IPS-NIHi7 (cell line): ENCODE results near the gene APEX1.

Experiments
- DNase-seq: peaks from one replicate; pipeline ENCODE4 v3.0.0; 2012; ENCODE audit warnings: mixed read lengths; ENCODE audit errors: extremely low spot score

Gene APEX1

DNA sequence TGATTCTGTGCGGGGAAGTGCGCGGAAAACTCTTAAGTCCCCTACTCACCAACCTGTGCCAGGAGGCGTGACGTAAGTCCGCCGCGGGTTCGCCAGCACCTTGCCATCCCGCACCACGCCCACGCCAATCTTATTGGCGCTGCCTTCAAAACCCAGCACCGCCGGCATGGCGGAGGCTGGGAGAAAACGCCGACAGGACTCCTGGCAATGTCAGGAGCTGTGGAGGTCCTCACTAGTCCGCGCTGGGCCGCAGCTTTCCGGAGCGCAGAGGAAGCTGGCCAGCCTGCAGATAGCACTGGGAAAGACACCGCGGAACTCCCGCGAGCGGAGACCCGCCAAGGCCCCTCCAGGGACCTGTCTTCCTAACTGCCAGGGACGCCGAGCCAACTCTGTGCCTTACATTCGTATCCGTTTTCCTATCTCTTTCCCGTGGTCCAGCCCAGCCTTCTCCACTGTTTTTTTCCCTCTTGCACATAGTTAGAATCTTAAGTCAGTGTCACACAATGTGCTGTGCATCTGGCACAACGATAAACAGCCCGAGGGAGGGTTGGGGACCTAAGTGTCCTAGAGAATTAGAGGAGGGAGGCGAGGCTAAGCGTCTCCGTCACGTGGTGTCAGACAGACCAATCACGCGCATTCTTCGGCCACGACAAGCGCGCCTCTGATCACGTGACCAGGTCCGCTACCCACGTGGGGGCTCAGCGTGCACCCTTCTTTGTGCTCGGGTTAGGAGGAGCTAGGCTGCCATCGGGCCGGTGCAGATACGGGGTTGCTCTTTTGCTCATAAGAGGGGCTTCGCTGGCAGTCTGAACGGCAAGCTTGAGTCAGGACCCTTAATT is at the start of gene APEX1, which contains the start of gene OSGEP:
Gene APEX1 (plus strand): TSS at position 711 of the 839 bp plus-strand sequence. CDS start 420 bp downstream, outside the sequence.
Gene OSGEP (minus strand): TSS at position 297 of the 839 bp plus-strand sequence. CDS start 129 bp downstream, at position 168.
- DNase-seq: peak; percentile 96

DNA sequence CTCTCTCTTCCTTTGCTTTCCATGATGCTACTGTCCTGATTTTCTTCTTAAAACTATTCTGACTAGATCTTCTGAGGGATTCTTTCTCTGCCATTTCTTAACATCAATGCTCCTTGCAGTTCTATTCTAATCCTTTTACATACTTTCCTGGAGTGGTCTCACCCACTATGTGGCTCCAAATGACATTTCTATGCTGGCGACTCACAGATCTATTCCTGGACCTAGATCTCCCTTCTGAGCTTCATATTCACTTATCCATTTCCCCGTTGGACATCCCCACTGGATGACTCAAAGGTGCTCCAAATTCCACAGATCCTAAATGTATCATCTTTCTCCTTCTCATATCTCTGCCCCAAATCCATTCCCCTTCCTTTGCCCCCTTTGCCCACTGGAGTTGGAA is 45.8 kb upstream of the APEX1 start:
- DNase-seq: no peak

DNA sequence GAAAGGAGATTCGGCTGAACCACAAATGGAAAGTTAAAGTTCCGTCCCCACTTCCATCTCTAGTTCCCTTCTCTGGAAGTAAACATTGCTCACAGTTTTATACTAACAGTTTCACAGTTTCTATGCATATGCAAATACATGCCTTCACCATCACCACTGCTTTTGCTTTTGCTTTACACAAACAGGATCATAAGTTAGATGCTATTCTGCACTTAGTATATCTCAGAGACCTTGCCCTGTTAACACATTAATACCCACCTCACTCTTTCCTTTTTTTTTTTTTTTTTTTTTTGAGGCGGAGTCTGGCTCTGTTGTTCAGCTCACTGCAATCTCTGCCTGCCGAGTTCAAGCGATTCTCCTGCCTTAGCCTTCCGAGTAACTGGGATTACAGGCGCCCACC is 42.6 kb upstream of the APEX1 start:
- DNase-seq: no peak

DNA sequence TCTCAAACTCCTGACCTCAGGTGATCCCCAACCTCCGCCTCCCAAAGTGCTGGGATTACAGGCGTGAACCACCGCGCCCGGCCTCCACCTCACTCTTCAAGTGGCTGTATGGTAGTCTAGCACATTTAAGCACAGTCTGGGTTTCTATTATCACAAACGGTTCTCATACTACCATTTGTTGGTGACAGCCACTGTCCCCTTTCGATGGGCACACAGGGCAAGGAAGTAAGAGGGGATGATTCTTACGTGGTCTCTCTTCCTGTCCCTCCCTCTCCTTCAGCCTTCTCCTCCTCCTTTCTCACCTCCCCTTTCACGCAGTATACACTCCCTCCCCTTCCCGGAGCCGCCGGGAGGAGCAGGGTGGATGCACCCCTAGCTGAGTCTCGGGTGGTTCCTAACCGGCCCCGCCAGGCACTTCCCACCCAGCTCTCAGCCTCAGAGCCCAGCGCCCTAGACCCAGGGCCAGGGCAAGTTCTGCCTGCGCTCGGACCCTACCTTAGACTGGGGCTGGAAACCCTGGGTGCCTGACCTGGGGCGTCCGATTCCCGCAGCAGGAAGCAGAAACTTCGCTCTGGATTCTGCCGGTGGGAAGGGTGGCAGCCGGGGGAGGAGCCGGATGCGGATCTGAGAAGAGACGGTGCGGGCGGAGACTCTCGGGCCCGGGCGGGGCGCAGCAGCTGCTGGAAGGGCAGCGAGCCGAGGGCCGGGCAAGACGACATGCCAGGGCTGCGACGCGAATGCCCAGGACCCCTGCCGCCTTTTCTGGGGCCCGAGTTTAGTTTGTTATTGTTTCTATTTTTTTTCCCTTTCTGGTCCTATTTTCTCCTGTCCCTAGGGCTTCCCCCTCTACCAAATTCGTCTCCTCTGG is 41.9 kb upstream of the APEX1 start, which contains the start of gene TEP1:
Gene TEP1 (minus strand): TSS at position 626 of the 868 bp plus-strand sequence. CDS start 5,062 bp downstream, outside the sequence.
- peak; percentile 86 for DNase-seq

DNA sequence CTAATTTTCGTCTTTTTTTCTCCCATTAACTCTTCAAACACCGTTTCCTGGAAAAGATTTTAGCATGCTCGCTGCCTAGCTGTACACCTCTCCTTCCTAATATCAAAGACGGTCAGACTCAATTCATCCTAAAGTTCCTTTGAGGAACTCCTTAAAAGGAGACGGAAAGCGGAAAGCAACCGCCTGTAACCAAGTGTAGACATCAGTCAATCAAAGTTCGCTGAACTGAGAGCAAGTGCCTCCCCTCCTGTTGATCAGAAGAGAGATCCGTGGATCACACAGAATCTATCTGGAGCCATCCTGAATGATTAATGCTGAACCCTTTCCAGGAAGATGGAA is 41.3 kb upstream of the APEX1 start:
- no peak for DNase-seq

DNA sequence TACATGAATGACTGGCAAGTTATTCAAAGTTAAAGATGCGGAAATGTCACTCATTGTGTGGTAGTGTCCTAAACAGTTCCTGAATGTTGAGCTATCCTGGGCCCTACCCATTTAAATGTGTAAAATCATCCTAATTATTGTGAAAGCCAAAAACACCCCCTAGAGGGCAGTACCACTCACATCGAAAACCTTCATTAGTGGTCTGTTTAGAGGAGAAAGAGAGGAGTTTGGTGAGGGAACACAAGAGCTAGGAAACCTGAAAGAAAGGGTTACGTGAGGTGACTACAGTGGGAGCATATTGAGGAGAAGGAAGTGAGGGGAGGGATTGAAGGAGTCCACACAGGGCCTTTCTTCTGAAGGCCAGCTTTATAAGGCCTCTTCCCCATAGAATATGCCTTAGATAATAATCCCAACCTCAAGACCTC is 39.2 kb upstream of the APEX1 start:
- DNase-seq: peak; percentile 57

DNA sequence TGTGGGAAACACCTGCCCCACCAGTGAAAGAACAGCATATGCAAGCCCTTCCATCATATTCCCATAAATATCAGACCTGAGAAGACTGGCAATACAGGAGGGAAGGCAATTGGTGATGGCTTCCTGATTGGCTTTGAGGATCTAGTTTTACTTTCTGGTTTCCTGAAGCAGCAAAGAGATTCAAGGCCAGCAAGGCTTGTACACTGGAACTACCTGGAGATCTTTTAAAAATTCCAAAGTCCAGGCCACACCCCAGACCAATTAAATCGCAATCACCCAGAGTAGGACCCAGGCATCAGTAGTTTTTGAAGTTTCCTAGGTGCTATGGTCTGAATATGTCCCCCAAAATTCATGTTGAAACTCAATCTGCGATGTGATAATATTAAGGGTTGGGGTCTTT is 38.8 kb upstream of the APEX1 start:
- no peak for DNase-seq

DNA sequence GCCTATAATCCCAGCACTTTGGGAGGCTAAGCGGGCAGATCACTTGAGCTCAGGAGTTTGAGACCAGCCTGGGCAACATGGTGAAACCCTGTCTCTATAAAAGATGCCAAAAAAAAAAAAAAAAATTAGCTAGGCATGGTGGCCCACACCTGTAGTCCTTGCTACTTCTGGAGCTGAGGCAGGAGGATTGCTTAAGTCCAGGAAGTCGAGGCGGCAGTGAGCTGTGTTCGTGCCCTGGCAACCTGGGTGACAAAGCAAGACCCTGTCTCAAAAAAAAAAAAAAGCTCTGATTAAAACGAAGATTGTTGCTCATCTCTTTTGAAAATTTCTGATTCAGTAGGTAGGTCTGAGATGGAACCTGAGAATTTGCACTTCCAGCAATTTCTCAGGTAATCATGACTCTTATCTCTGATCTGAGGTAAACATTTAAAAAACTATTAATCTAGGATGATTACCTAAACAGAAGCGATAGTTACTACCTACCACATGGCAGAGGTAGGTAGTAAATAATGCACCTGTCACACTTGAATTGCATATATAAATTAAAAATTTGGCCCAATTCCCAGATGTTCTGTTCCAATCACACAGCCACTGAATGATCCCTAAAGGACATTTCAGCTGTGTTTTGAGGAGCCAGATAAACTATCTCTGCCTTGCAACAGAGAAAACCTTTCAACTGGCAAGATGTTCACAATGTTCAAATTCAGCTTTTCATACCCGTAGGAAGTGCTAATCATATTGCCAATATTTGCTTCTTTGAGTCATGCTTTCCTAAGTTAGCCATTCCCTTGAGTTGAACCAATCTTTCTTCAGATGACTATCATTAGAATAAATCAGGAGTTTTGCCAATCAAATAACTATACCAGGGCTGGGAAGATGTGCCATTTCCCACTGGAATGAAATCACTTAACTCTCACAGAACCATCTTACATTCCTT is 37.5 kb upstream of the APEX1 start:
- DNase-seq: no peak

DNA sequence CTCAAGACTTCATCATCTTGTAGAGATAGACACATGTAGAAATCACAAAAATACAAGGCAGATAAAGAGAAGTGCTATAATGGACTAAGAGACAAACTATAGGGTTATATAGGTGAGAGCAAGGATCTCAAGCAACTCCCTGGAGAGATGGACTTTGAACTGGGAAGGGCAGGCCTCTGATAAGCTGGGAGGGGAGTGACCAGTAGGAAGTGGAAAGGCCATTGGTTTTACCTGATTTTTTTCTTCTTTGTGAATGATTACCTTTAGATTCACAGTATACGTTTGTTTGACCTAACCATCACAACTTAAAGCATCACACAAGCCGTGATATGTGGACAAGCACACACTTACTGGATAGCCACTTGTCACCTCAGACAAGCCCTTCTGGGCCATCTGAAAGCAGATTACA is 36.5 kb upstream of the APEX1 start:
- DNase-seq: no peak

DNA sequence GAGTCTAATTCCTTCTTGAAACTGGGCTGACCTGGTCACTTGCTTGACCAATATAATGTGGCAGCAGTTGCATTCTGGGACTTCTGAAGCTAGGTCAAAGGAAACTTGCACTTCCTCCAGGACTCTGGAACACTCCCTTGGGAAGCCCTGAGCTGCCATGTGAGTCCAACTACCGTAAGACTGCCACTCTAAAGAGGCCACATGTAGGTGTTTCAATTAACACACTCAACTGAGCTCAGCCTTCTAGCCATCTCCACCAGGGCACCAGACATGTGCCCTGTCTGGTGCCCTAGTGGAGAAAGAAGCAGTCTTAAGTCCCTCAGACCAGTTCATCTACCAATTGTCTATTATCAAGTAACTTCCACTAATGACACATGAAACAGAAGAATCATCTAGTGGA is 35.6 kb upstream of the APEX1 start:
- DNase-seq: no peak

DNA sequence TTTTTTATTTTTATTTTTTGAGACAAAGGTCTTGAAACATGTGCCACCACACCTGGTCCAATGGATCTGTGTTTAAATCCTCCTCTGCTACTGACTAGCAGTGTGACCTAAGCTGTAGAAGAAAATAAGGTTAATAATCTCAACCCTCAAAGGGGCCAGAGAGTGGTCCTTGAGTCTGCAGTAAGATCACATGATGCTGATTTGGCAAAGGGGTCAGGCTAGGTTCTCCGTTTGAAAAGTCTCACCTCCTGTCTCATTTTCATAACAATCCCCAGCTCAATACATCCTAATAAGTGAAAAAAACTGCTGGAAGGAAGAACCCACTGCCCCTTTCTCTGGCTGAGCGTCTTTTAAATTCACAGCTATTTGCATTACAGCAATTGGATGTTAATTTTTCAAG is 33.8 kb upstream of the APEX1 start:
- DNase-seq: no peak

DNA sequence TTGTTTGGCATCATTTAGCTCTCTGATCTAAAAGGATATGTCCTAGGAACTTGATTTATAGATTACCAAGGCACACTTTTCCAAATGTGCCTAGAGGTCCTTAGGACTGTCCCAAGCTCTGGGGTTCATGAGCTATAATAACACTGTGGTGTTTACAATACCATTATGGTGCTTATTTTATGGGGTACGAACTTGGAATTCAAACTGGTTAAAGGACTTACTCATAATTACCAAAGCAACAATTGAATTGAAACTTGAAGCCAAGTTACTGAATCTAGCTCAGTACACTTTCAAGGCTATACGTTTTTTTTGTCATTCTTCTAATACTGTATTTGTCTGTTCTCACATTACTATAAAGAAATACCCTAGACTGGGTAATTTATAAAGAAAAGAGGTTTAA is 32.1 kb upstream of the APEX1 start:
- DNase-seq: no peak

DNA sequence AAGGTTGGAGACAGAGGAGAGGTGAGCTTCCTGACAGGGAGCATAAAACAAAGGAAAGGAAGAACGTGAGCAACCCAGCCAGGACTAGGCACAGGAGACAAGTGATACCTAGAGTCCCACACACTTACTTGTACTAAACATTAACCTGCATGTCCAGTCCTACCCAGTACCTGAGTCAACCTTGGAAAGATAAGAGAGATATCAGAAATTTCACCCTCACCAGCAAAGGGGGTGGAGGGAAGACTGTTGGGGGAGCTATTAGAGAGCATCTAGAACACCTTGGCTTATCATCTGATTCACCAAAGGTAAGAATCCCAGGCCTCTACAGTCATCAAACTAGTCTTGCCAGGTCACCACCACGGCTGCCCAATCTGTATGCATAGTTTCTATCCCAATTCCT is 30.2 kb upstream of the APEX1 start:
- no peak for DNase-seq

DNA sequence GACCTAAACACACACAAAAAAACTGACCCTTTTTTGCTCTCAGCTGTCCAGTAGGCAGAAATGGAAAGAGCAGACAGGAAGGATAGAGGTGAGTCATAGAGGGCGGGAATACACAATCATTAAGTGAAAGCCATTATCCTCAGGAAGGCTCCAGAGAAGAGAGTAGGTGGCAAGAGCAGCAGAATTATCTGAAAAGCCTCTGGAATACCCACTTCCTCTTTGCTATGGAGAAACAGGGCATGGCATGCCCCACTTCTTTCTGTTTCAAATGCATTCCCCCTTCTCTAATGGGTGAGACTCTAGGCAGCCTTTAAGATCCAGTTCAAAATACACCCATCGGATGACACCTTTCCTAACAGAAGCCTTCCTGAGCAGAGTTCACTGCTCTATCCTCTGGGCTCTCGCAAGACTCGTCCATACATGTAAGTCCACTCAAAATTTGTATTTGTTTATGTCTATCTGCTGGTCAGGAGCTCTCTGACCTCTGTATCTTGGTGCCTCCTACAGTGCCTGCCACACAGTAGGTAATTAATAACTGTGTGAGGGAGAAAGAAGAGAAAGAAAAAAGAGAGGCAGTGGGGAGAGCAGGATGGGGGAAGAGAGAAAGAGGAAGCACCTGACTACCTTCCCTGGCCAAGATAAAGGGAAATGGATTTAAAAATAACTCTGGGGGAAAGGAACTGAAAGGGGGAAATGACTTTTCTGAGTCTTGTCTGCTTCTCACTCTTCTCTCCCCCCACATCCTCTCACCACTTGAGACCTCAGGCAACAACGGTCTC is 27.6 kb upstream of the APEX1 start:
- peak; percentile 56 for DNase-seq

DNA sequence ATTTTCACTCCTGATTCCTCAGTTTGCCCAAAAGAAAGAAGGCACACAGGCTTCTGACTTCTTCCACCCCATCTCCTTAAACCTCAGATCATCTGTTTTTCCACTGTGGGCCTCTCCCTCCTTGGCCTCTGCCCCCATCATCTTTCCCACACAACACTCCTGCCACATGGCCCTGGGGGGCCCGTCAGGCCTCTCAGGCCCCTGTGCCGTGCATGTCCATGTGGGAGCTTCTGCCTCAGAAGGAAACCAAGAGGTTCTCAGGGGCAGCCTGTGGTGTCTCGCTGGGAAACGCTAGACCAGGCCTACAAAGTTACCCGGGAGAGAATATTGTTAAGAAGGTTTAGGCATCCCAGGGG is 27.0 kb upstream of the APEX1 start:
- no peak for DNase-seq

DNA sequence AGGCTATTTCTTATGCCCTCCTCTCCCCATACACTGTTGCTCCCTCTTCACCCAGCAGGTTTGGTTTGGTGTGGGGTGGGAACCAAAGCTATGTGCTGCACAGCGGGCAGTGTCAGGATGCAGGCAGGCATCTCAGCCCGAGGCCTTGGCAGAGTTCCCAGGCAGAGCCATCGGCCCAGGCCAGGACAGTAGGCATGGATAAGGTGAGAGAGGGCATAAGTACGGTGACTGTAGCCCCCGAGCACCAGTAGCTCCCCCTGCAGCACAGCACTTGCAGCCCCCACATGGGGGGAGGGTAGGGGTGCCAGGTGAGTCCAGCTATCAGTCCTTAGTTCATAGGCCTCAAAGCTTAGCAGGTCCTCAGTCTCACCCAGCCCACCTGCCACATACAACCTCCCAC is 26.2 kb upstream of the APEX1 start:
- DNase-seq: no peak

DNA sequence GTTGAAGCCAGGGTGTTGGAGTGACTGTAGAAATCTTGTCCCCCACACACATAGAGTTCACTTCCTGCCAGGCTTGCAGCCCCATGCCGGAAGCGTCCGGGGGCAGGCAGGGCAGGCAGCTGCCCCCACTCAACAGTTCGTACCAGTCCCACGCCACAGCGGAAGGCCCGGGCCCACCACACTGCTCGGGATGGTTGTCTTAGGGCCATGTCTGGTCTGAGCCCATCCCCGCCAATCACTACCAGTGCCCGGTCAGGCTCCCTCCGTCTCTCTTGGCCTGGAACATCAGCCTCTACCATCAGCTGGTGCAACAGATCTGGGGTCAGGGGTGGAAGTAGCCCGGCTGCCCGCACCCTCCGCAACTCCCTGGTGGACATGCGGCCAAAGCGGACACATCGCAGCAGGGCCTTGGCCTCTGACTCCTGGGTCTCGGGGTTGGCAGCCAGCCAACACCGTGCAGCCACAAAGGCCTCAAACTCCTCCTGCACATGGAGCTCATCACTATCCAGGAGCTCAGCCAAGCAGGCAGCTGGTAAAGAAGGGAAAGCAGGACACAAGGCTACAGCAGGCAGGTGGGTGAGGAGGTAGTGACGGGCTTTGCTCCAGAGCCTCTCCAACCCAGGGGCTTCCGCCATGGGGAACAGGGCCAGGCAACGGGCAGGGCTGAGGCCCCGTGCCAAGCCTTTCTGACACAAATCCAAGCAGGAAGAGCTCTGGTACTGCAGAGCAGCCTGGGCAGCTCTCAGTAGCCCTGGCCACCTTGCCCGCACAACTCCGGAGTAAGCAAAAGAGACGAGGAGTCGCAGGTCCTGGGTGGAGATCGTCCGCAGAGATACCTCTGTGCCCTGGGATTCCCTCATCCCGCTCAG is 25.0 kb upstream of the APEX1 start:
- DNase-seq: no peak

DNA sequence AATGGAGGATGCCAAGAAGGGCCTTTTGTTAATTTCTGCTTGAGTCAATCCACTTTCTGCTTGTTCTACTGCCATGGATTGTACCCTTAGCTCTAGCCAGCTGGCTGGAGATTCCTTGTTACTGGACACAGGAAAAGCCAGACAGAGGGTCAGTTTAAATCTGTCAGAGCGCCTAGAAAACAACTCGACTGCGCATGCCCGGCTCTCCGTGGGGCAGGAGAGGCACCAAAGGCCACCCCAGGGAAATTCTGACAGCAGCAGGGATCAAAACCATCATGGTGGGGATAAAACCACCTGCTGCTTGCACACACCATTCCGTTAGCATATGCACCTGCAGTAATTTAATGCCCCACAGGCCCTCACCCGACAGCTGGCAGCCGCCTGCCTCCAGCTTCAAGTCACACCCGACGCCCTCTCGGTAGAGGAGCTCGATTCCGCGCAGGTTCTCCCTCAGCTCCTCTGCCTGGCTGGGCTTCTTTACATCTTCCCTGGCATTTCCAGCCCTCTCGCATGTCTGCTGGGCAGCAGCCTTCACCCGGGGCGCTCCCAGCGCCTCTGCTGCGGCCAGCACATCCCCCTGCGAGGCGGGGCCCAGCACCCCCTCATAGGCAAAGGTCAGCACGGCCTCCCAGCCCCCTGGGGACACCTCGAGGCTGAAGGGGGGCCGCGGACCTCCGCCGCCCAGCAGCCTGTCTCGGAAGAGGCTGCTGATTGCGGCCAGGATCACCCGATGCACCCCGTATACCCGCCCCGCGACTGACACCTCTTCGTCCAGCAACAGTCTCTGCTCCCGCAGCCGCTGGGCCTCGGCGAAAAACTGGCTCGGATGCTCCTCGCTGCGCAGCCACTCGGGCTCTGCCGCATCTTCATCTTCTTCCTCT is 20.1 kb upstream of the APEX1 start:
- DNase-seq: peak; percentile 39
